Adrenal gland (tissue), 5 donors: ENCODE results near the gene SERPINE2.

Source experiments
- CTCF ChIP-seq, 6 experiments: fragments of 450-650 bp in 4 of 6; fragments of 200-600 bp in 2 of 6; sonication (generic) in 1 of 6; IDR thresholded peaks; 1 replicate in 5 of 6; 2 replicates in 1 of 6; pipeline versions ENCODE4 v1.5.1 to v1.8.0; 2016 to 2021; ENCODE audit warnings: antibody characterized with exemption in 6 of 6, mild to moderate bottlenecking in 2 of 6, moderate library complexity in 1 of 6
- POLR2A ChIP-seq, 2 donors: fragments of 450-650 bp; IDR thresholded peaks; one replicate each; pipeline ENCODE4 v1.6.1; 2017; ENCODE audit warnings: antibody characterized with exemption in 2 of 2, mild to moderate bottlenecking in 2 of 2, moderate library complexity in 1 of 2
- donor health status: DM: no; HTN: no; CAD: no.

GRCh38 chr2:223941579-223942277, 97.4 kb downstream of the SERPINE2 start:
- no peak for TF ChIP-seq CTCF (IDR thresholded peaks at IDR 0.05)
- TF ChIP-seq POLR2A (IDR thresholded peaks at IDR 0.05) = no peak
